ENCODE measurements around the gene NOP9.

NOP9 gene

GRCh38 chr14:24272467-24272866 is 27.2 kb upstream of the NOP9 start:
- Histone ChIP-seq H3K36me3 (replicated peaks in 1 of 2; ENCODE audit: control insufficient read depth in 2 of 2, insufficient read depth in 2 of 2, low read length in 2 of 2) (peaks cover 0 to 6% of the 10 kb centered on the region in 2 donors), H3K27ac (replicated peaks; ENCODE audit: low read length) (no peak overlapping the region), H2BK5ac (ENCODE audit: low read length) (no peak overlapping the region), H2BK120ac (ENCODE audit: low read depth, low read length) (no peak overlapping the region), H3K18ac (ENCODE audit: low read length) (no peak overlapping the region), H2AFZ (ENCODE audit: low read length) (no peak overlapping the region), H2BK12ac (ENCODE audit: low read length) (no peak overlapping the region), H3K4me2 (ENCODE audit: insufficient read depth, low read length, poor library complexity, severe bottlenecking) (no peak overlapping the region), H4K91ac (ENCODE audit: low read depth, low read length, poor library complexity) (no peak overlapping the region), H3K9ac (ENCODE audit: low read depth, low read length, poor library complexity) (no peak overlapping the region), H3K27me3 (ENCODE audit: control insufficient read depth in 3 of 3, insufficient read depth in 3 of 3, low read depth in 1 of 3, low read length in 3 of 3) (no peaks in the 10 kb centered on the region), H3K9me3 (replicated peaks in 1 of 2; ENCODE audit: control insufficient read depth in 2 of 2, insufficient read depth in 1 of 2, low read depth in 1 of 2, low read length in 2 of 2) (peaks cover 0 to 1% of the 10 kb centered on the region in 2 donors), H2BK15ac (ENCODE audit: low read length) (no peak overlapping the region), H4K8ac (ENCODE audit: low read depth, low read length) (no peak overlapping the region), H3K79me1 (ENCODE audit: low read depth, low read length) (no peaks in the 10 kb centered on the region), H3K4ac (ENCODE audit: low read length) (no peak overlapping the region), H3K4me1 (ENCODE audit: control insufficient read depth in 2 of 2, insufficient read depth in 1 of 2, low read depth in 1 of 2, low read length in 2 of 2) (peaks cover 4 to 6% of the 10 kb centered on the region in 2 donors), H2AK5ac (ENCODE audit: low read depth, low read length) (no peak overlapping the region), H3K23ac (ENCODE audit: low read depth, low read length, poor library complexity) (no peak overlapping the region), H3K4me3 (ENCODE audit: low read length in 2 of 2) (no peak overlapping the region), H3K14ac (ENCODE audit: low read length) (no peak overlapping the region)
- no CpG with 5 or more reads among the region's 2 CpGs for WGBS, 2 donors (ENCODE audit: extremely low coverage in 2 of 2, insufficient read length in 2 of 2, insufficient replicate concordance in 1 of 2)
- no peak for DNase-seq (ENCODE audit: low spot score)

- H3K9ac ChIP-seq (ENCODE audit: low read depth, low read length, poor library complexity), result no peak overlapping the region
- H3K9me3 ChIP-seq (replicated peaks in 1 of 2; ENCODE audit: control insufficient read depth in 2 of 2, insufficient read depth in 1 of 2, low read depth in 1 of 2, low read length in 2 of 2), result peaks cover 0 to 1% of the 10 kb centered on the region in 2 donors
- no peak overlapping the region for H2AFZ ChIP-seq (ENCODE audit: low read length)
- no peak overlapping the region for H2AK5ac ChIP-seq (ENCODE audit: low read depth, low read length)
- H3K23ac ChIP-seq (ENCODE audit: low read depth, low read length, poor library complexity), result no peak overlapping the region
- no peak overlapping the region for H3K4me3 ChIP-seq (ENCODE audit: low read length in 2 of 2)
- no peak overlapping the region for H2BK15ac ChIP-seq (ENCODE audit: low read length)
- no peaks in the 10 kb centered on the region for H3K27me3 ChIP-seq (ENCODE audit: control insufficient read depth in 3 of 3, insufficient read depth in 3 of 3, low read depth in 1 of 3, low read length in 3 of 3)
- H2BK12ac ChIP-seq (ENCODE audit: low read length), result no peak overlapping the region
- H2BK5ac ChIP-seq (ENCODE audit: low read length), result no peak overlapping the region
- no peak overlapping the region for H3K27ac ChIP-seq (replicated peaks; ENCODE audit: low read length)
- no peaks in the 10 kb centered on the region for H3K79me1 ChIP-seq (ENCODE audit: low read depth, low read length)
- H3K14ac ChIP-seq (ENCODE audit: low read length), result no peak overlapping the region
- no peak overlapping the region for H3K18ac ChIP-seq (ENCODE audit: low read length)
- H2BK120ac ChIP-seq (ENCODE audit: low read depth, low read length), result no peak overlapping the region
- no peak overlapping the region for H4K8ac ChIP-seq (ENCODE audit: low read depth, low read length)
- peaks cover 0 to 4% of the 10 kb centered on the region in 2 donors for H3K36me3 ChIP-seq (replicated peaks in 1 of 2; ENCODE audit: control insufficient read depth in 2 of 2, insufficient read depth in 2 of 2, low read length in 2 of 2)
- no CpG with 5 or more reads among the region's 3 CpGs for WGBS, 2 donors (ENCODE audit: extremely low coverage in 2 of 2, insufficient read length in 2 of 2, insufficient replicate concordance in 1 of 2)
- DNase-seq (ENCODE audit: low spot score), result no peak
- peaks cover 4 to 6% of the 10 kb centered on the region in 2 donors for H3K4me1 ChIP-seq (ENCODE audit: control insufficient read depth in 2 of 2, insufficient read depth in 1 of 2, low read depth in 1 of 2, low read length in 2 of 2)
- H3K4me2 ChIP-seq (ENCODE audit: insufficient read depth, low read length, poor library complexity, severe bottlenecking), result no peak overlapping the region
- no peak overlapping the region for H4K91ac ChIP-seq (ENCODE audit: low read depth, low read length, poor library complexity)
- H3K4ac ChIP-seq (ENCODE audit: low read length), result no peak overlapping the region
These were observed 26.1 kb upstream of the NOP9 start for GRCh38 chr14:24273422-24273998.

- no peaks in the 10 kb centered on the region for H3K27me3 ChIP-seq (ENCODE audit: control insufficient read depth in 3 of 3, insufficient read depth in 3 of 3, low read depth in 1 of 3, low read length in 3 of 3)
- no peak for DNase-seq (ENCODE audit: low spot score)
- H3K36me3 ChIP-seq (replicated peaks in 1 of 2; ENCODE audit: control insufficient read depth in 2 of 2, insufficient read depth in 2 of 2, low read length in 2 of 2), result peaks cover 0 to 4% of the 10 kb centered on the region in 2 donors
These were observed 25.5 kb upstream of the NOP9 start for GRCh38 chr14:24274101-24274543.

DNA sequence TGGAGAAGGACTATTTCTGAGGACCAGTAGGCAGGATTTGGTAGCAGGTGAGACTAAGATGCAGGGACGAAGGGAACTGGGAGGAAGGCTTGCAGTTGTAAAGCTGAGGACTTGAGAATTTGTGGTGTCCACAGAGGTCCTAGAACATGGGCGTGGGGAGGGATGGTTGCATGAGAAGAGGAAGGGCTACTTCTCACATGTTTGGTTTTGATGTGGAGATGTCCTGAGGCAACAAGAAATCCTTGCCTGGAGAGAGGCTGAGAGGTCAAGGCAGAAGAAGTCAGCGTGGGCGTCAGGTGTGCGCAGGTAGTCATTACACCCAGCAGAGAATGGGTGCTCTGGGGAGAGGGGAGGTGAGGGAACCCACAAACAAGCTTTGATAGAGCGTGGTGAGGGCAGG is 22.6 kb upstream of the NOP9 start:
- Histone ChIP-seq H3K14ac (ENCODE audit: low read length) (no peak overlapping the region), H3K4me3 (ENCODE audit: low read length in 2 of 2) (peak overlapping the region in 1 of 2 donors; percentile 58), H2BK12ac (ENCODE audit: low read length) (no peak overlapping the region), H3K79me1 (ENCODE audit: low read depth, low read length) (no peaks in the 10 kb centered on the region), H2BK120ac (ENCODE audit: low read depth, low read length) (no peak overlapping the region), H2AFZ (ENCODE audit: low read length) (no peak overlapping the region), H3K36me3 (replicated peaks in 1 of 2; ENCODE audit: control insufficient read depth in 2 of 2, insufficient read depth in 2 of 2, low read length in 2 of 2) (peaks cover 0 to 4% of the 10 kb centered on the region in 2 donors), H2AK5ac (ENCODE audit: low read depth, low read length) (no peak overlapping the region), H3K4ac (ENCODE audit: low read length) (no peak overlapping the region), H3K18ac (ENCODE audit: low read length) (no peak overlapping the region), H3K4me1 (ENCODE audit: control insufficient read depth in 2 of 2, insufficient read depth in 1 of 2, low read depth in 1 of 2, low read length in 2 of 2) (peaks cover 0 to 2% of the 10 kb centered on the region in 2 donors), H3K9me3 (replicated peaks in 1 of 2; ENCODE audit: control insufficient read depth in 2 of 2, insufficient read depth in 1 of 2, low read depth in 1 of 2, low read length in 2 of 2) (no peaks in the 10 kb centered on the region), H4K91ac (ENCODE audit: low read depth, low read length, poor library complexity) (no peak overlapping the region), H3K9ac (ENCODE audit: low read depth, low read length, poor library complexity) (no peak overlapping the region), H3K23ac (ENCODE audit: low read depth, low read length, poor library complexity) (no peak overlapping the region), H3K27me3 (ENCODE audit: control insufficient read depth in 3 of 3, insufficient read depth in 3 of 3, low read depth in 1 of 3, low read length in 3 of 3) (no peaks in the 10 kb centered on the region), H3K4me2 (ENCODE audit: insufficient read depth, low read length, poor library complexity, severe bottlenecking) (no peak overlapping the region), H4K8ac (ENCODE audit: low read depth, low read length) (no peak overlapping the region), H2BK5ac (ENCODE audit: low read length) (no peak overlapping the region), H2BK15ac (ENCODE audit: low read length) (no peak overlapping the region), H3K27ac (replicated peaks; ENCODE audit: low read length) (no peak overlapping the region)
- DNase-seq (ENCODE audit: low spot score), result no peak
- WGBS, 2 donors (ENCODE audit: extremely low coverage in 2 of 2, insufficient read length in 2 of 2, insufficient replicate concordance in 1 of 2), result no CpG with 5 or more reads among the region's 6 CpGs

More at GRCh38 chr14:24274101-24274543, 25.5 kb upstream of the NOP9 start:
- Histone ChIP-seq H2BK15ac (ENCODE audit: low read length) (no peak overlapping the region), H3K4me1 (ENCODE audit: control insufficient read depth in 2 of 2, insufficient read depth in 1 of 2, low read depth in 1 of 2, low read length in 2 of 2) (peaks cover 4 to 6% of the 10 kb centered on the region in 2 donors), H3K4me2 (ENCODE audit: insufficient read depth, low read length, poor library complexity, severe bottlenecking) (no peak overlapping the region), H3K79me1 (ENCODE audit: low read depth, low read length) (no peaks in the 10 kb centered on the region), H3K27ac (replicated peaks; ENCODE audit: low read length) (no peak overlapping the region), H3K23ac (ENCODE audit: low read depth, low read length, poor library complexity) (no peak overlapping the region), H3K4ac (ENCODE audit: low read length) (no peak overlapping the region), H3K4me3 (ENCODE audit: low read length in 2 of 2) (no peak overlapping the region), H4K91ac (ENCODE audit: low read depth, low read length, poor library complexity) (no peak overlapping the region), H3K9ac (ENCODE audit: low read depth, low read length, poor library complexity) (no peak overlapping the region), H2BK5ac (ENCODE audit: low read length) (no peak overlapping the region), H2AFZ (ENCODE audit: low read length) (no peak overlapping the region), H2AK5ac (ENCODE audit: low read depth, low read length) (no peak overlapping the region), H2BK120ac (ENCODE audit: low read depth, low read length) (no peak overlapping the region), H3K18ac (ENCODE audit: low read length) (no peak overlapping the region), H2BK12ac (ENCODE audit: low read length) (no peak overlapping the region), H3K14ac (ENCODE audit: low read length) (no peak overlapping the region), H3K9me3 (replicated peaks in 1 of 2; ENCODE audit: control insufficient read depth in 2 of 2, insufficient read depth in 1 of 2, low read depth in 1 of 2, low read length in 2 of 2) (peaks cover 0 to 1% of the 10 kb centered on the region in 2 donors), H4K8ac (ENCODE audit: low read depth, low read length) (no peak overlapping the region)
- no CpG with 5 or more reads among the region's 3 CpGs for WGBS, 2 donors (ENCODE audit: extremely low coverage in 2 of 2, insufficient read length in 2 of 2, insufficient replicate concordance in 1 of 2)

All from neuronal stem cell (in vitro differentiated cells).